Gastrocnemius medialis (tissue), 4 donors: ENCODE measurements around the gene C1orf141. TPM values are rescaled to one million over a fixed set of nuclear protein-coding genes. Genes with fewer than 3 reads are reported as not detected.
A peak's percentile ranks its signal among the peaks of the same experiment; 100 is the strongest.

ENCODE experiments used
- ATAC-seq, 2 donors: fragments of 150-250 bp; one replicate each; pipeline ENCODE4 v1.9.1; 2016
- DNase-seq, 2 donors: peaks; one replicate each; pipeline ENCODE4 v3.0.0-alpha.2; 2019
- H3K27ac ChIP-seq, 4 donors: fragments of 200-600 bp; sonication (generic); 1 replicate in 1 of 4; 2 replicates in 3 of 4; pipeline ENCODE4 v1.5.1; 2016 to 2018; ENCODE audit warnings: mild to moderate bottlenecking in 2 of 4, moderate library complexity in 1 of 4
- H3K27me3 ChIP-seq, 3 donors: fragments of 200-600 bp; sonication (generic) in 2 of 3; 1 replicate in 1 of 3; 2 replicates in 2 of 3; pipeline versions ENCODE4 v1.5.1 to v1.6.0; 2016 to 2019; ENCODE audit warnings: mild to moderate bottlenecking in 1 of 3, moderate library complexity in 1 of 3
- H3K36me3 ChIP-seq, 2 donors: fragments of 200-600 bp; sonication (generic) in 1 of 2; one replicate each; pipeline ENCODE4 v1.5.1; 2017 to 2018
- H3K4me1 ChIP-seq, 2 donors: fragments of 200-600 bp; sonication (generic) in 1 of 2; one replicate each; pipeline ENCODE4 v1.5.1; 2016 to 2017; ENCODE audit warnings: mild to moderate bottlenecking in 2 of 2
- H3K4me3 ChIP-seq, 4 donors: fragments of 200-600 bp; sonication (generic) in 3 of 4; 1 replicate in 1 of 4; 2 replicates in 3 of 4; pipeline ENCODE4 v1.5.1; 2016 to 2019; ENCODE audit warnings: mild to moderate bottlenecking in 2 of 4
- H3K9me3 ChIP-seq, 3 donors: fragments of 200-600 bp; sonication (generic) in 2 of 3; 1 replicate in 1 of 3; 2 replicates in 2 of 3; pipeline ENCODE4 v1.5.1; 2016 to 2019
- CTCF ChIP-seq, 5 experiments: fragments of 450-650 bp in 3 of 5; fragments of 200-600 bp in 2 of 5; sonication (generic) in 2 of 5; IDR thresholded peaks in 4 of 5; conservative IDR thresholded peaks in 1 of 5; 1 replicate in 4 of 5; 2 replicates in 1 of 5; pipeline ENCODE4 v1.5.1; 2016 to 2019; ENCODE audit warnings: antibody characterized with exemption in 5 of 5, mild to moderate bottlenecking in 3 of 5, moderate library complexity in 3 of 5
- POLR2A ChIP-seq, 2 donors: fragments of 450-650 bp; IDR thresholded peaks; one replicate each; pipeline ENCODE4 v1.6.1; 2017; ENCODE audit warnings: antibody characterized with exemption in 2 of 2, mild to moderate bottlenecking in 2 of 2, moderate library complexity in 2 of 2
- in situ Hi-C, 4 donors: fragments of 200-750 bp; cut with MboI; loops; one replicate each; pipeline versions ENCODE4 v1.15.0 to v1.8.0; 2017; ENCODE audit warnings: low sequenced_read_pairs in 4 of 4
- intact Hi-C: fragments of 100-400 bp; cut with DNase I; formaldehyde crosslinking; loops from one replicate; pipeline ENCODE4 v1.15.1; 2023; ENCODE audit warnings: low total_unique reads
- total RNA-seq, 4 donors: library from RNA; depleted of rRNA; stranded (reverse); fragments of >200 nt; gene quantifications; one replicate each; pipeline versions ENCODE4 v1.1.0 to v1.2.3, GENCODE V29; 2016

Gene C1orf141
- total RNA-seq, 4 donors from 2014 or later: not detected

- in situ Hi-C loops: loop anchor here in 2 of 4 donors (10.0 kb wide), 1 partner anchor 119 kb away; no protein-coding TSS in a partner anchor
Measured at GRCh38 chr1:67053785-67054772, 80.7 kb downstream of the C1orf141 start, which contains the start of gene SLC35D1. SLC35D1 (minus strand) TSS chr1:67054148; CDS start chr1:67054013, 135 bp downstream.

GRCh38 chr1:67053535-67053784, 81.3 kb downstream of the C1orf141 start:
- Histone ChIP-seq H3K9me3 (no peaks in the 10 kb centered on the region), H3K36me3 (peaks cover 0 to 15% of the 10 kb centered on the region in 2 donors), H3K4me1 (peaks cover 21 to 24% of the 10 kb centered on the region in 2 donors), H3K27ac (peak overlapping the region; percentile 91 to 97 (median 94)), H3K27me3 (no peaks in the 10 kb centered on the region), H3K4me3 (peak overlapping the region; percentile 73 to 91 (median 86))
- in situ Hi-C loops (loop anchor here in 2 of 4 donors (10.0 kb wide), 1 partner anchor 119 kb away; no protein-coding TSS in a partner anchor), intact Hi-C loops (loop anchor here (2.0 to 5.0 kb wide), 2 partner anchors 94 to 123 kb away; no protein-coding TSS in a partner anchor)
- peak; percentile 79 to 81 for ATAC-seq
- TF ChIP-seq POLR2A (IDR thresholded peaks at IDR 0.05) (no peak), CTCF (IDR thresholded peaks at IDR 0.05 in 4 of 5, conservative IDR thresholded peaks at IDR 0.05 in 1 of 5) (no peak)
- DNase-seq: peak; percentile 25 to 59

More at GRCh38 chr1:67053785-67054772, 80.7 kb downstream of the C1orf141 start, which contains the start of gene SLC35D1:
- Histone ChIP-seq H3K27me3 (no peaks in the 10 kb centered on the region), H3K27ac (peak within 1 kb of the TSS; percentile 91 to 97 (median 94)), H3K4me3 (peak within 1 kb of the TSS; percentile 73 to 91 (median 86)), H3K9me3 (no peaks in the 10 kb centered on the region), H3K4me1 (peaks cover 21 to 24% of the 10 kb centered on the region in 2 donors), H3K36me3 (peaks cover 0 to 9% of the 10 kb centered on the region in 2 donors)
- intact Hi-C loops: loop anchor here (2.0 to 5.0 kb wide), 3 partner anchors 49 to 123 kb away; no protein-coding TSS in a partner anchor
- peak; percentile 72 to 90 for TF ChIP-seq POLR2A (IDR thresholded peaks at IDR 0.05)
- peak in 1 of 5 experiments; percentile 5 for TF ChIP-seq CTCF (IDR thresholded peaks at IDR 0.05 in 4 of 5, conservative IDR thresholded peaks at IDR 0.05 in 1 of 5)
- ATAC-seq (peak; percentile 76 to 85), DNase-seq (peak; percentile 37 to 70)

- peak overlapping the region; percentile 73 to 91 (median 86) for H3K4me3 ChIP-seq
- peaks cover 21 to 24% of the 10 kb centered on the region in 2 donors for H3K4me1 ChIP-seq
- in situ Hi-C loops: loop anchor here in 2 of 4 donors (10.0 kb wide), 1 partner anchor 118 kb away; no protein-coding TSS in a partner anchor
- H3K36me3 ChIP-seq: peaks cover 0 to 21% of the 10 kb centered on the region in 2 donors
- H3K9me3 ChIP-seq: no peaks in the 10 kb centered on the region
- no peaks in the 10 kb centered on the region for H3K27me3 ChIP-seq
- peak; percentile 68 to 72 for ATAC-seq
- intact Hi-C loops: loop anchor here (2.0 to 5.0 kb wide), 2 partner anchors 94 to 122 kb away; no protein-coding TSS in a partner anchor
- peak; percentile 22 to 56 for DNase-seq
- peak overlapping the region; percentile 91 to 97 (median 94) for H3K27ac ChIP-seq
- no peak for TF ChIP-seq POLR2A (IDR thresholded peaks at IDR 0.05)
- TF ChIP-seq CTCF (IDR thresholded peaks at IDR 0.05 in 4 of 5, conservative IDR thresholded peaks at IDR 0.05 in 1 of 5): no peak
Measured at GRCh38 chr1:67052741-67053534, 81.8 kb downstream of the C1orf141 start.

GRCh38 chr1:67051196-67051595, 83.6 kb downstream of the C1orf141 start:
- no peak for DNase-seq
- no peak for ATAC-seq
- Histone ChIP-seq H3K4me1 (peaks cover 21 to 24% of the 10 kb centered on the region in 2 donors), H3K4me3 (no peak overlapping the region), H3K36me3 (peaks cover 0 to 35% of the 10 kb centered on the region in 2 donors), H3K9me3 (no peaks in the 10 kb centered on the region), H3K27me3 (no peaks in the 10 kb centered on the region), H3K27ac (peak overlapping the region; percentile 91 to 97 (median 94))
- in situ Hi-C loops (loop anchor here in 2 of 4 donors (10.0 kb wide), 1 partner anchor 116 kb away; no protein-coding TSS in a partner anchor), intact Hi-C loops (loop anchor here (5.0 kb wide), 1 partner anchor 96 kb away; no protein-coding TSS in a partner anchor)
- TF ChIP-seq POLR2A (IDR thresholded peaks at IDR 0.05) (no peak), CTCF (IDR thresholded peaks at IDR 0.05 in 4 of 5, conservative IDR thresholded peaks at IDR 0.05 in 1 of 5) (no peak)
